K562 (cell line): ENCODE measurements around the gene GPN3. TPM values are rescaled to one million over a fixed set of nuclear protein-coding genes. Genes with fewer than 3 reads are reported as not detected.

Experiments
- BRCA1 ChIP-seq, 2 experiments: fragments of 450-650 bp in 1 of 2; sonication (generic) in 1 of 2; formaldehyde crosslinking in 1 of 2; IDR thresholded peaks; 2 replicates each; pipeline versions ENCODE4 v1.5.0 to v1.6.1; 2017 to 2020; ENCODE audit warnings: mild to moderate bottlenecking in 1 of 2, missing genetic modification reagents in 1 of 2
- EP400 ChIP-seq: fragments of 450-650 bp; IDR thresholded peaks from 2 replicates; pipeline ENCODE4 v1.6.1; 2017; ENCODE audit warnings: antibody characterized with exemption, mild to moderate bottlenecking, moderate library complexity
- HLTF ChIP-seq: fragments of 450-650 bp; IDR thresholded peaks from 2 replicates; pipeline ENCODE4 v1.6.1; 2016
- KDM1A ChIP-seq, 2 experiments: fragments of 450-650 bp; IDR thresholded peaks; 2 replicates each; pipeline ENCODE4 v1.6.1; 2016; ENCODE audit warnings: mild to moderate bottlenecking in 2 of 2
- L3MBTL2 ChIP-seq: fragments of 450-650 bp; IDR thresholded peaks from 2 replicates; pipeline ENCODE4 v1.6.1; 2016; ENCODE audit warnings: mild to moderate bottlenecking, moderate library complexity
- MEIS2 ChIP-seq: fragments of 450-650 bp; IDR thresholded peaks from 2 replicates; pipeline ENCODE4 v1.6.1; 2014; ENCODE audit warnings: mild to moderate bottlenecking; ENCODE audit not compliant: partially characterized antibody
- RFX5 ChIP-seq: IDR thresholded peaks from 2 replicates; pipeline ENCODE4 v1.6.1; 2011; ENCODE audit warnings: low read depth, mild to moderate bottlenecking, improper control_type of control experiment, low read length
- ZKSCAN3 ChIP-seq: fragments of 250-450 bp; sonication (Bioruptor Pico); IDR thresholded peaks from 2 replicates; pipeline ENCODE4 v1.4.0; 2020
- ZNF76 ChIP-seq: fragments of 250-450 bp; sonication (Bioruptor Pico); IDR thresholded peaks from 2 replicates; pipeline ENCODE4 v1.4.0; 2020; ENCODE audit warnings: mild to moderate bottlenecking, moderate library complexity, borderline replicate concordance
- polyA plus RNA-seq, 8 experiments: library from polyadenylated mRNA; depleted of rRNA in 4 of 8; stranded (reverse) in 5 of 8; unstranded in 3 of 8; fragments of >200 nt; fragmentation: Nextera tagmentation in 2 of 8; fragmentation: Illumina TruSeq in 1 of 8; extraction: Ambion mirVana in 2 of 8; extraction: Trizol in 1 of 8; gene quantifications; 2 replicates each; pipeline versions ENCODE4 v1.2.1 to v1.2.3, GENCODE V29; 2011 to 2014; ENCODE audit warnings: inconsistent platforms in 1 of 8, missing spikeins in 1 of 8
- total RNA-seq, 7 experiments: library from RNA; depleted of rRNA in 6 of 7; stranded (reverse); fragments of >200 nt in 6 of 7; fragmentation: Illumina TruSeq in 2 of 7; extraction: Trizol in 2 of 7; gene quantifications; 2 replicates each; pipeline versions ENCODE4 v1.2.1 to v1.2.3, GENCODE V29; 2011 to 2021; ENCODE audit warnings: low replicate concordance in 1 of 7
- TF ChIP-seq, protein P1 (sequence below), 2 experiments: IDR thresholded peaks in 1 of 2; conservative IDR thresholded peaks in 1 of 2; 2 replicates each; pipeline ENCODE4 v1.6.1; 2016; ENCODE audit warnings: low read depth in 2 of 2, mild to moderate bottlenecking in 1 of 2, missing compliant biosample characterization in 1 of 2, missing genetic modification characterization in 1 of 2, moderate library complexity in 1 of 2
- TF ChIP-seq, protein P2 (sequence below): fragments of 450-650 bp; IDR thresholded peaks from 2 replicates; pipeline ENCODE4 v1.6.1; 2016; ENCODE audit warnings: borderline replicate concordance
- TF ChIP-seq, protein P3 (sequence below): fragments of 450-650 bp; conservative IDR thresholded peaks from 2 replicates; pipeline ENCODE4 v1.6.1; 2016; ENCODE audit warnings: missing genetic modification characterization, low read depth, mild to moderate bottlenecking, missing compliant biosample characterization, moderate library complexity
- TF ChIP-seq, protein P4 (sequence below), 2 experiments: fragments of 450-650 bp; IDR thresholded peaks; 2 replicates each; pipeline ENCODE4 v1.6.1; 2016
- TF ChIP-seq, protein P5 (sequence below), 2 experiments: fragments of 450-650 bp; conservative IDR thresholded peaks; 2 replicates each; pipeline ENCODE4 v1.6.1; 2017; ENCODE audit warnings: mild to moderate bottlenecking in 2 of 2, moderate library complexity in 2 of 2
- TF ChIP-seq, protein P6 (sequence below): fragments of 250-450 bp; sonication (Bioruptor Pico); IDR thresholded peaks from 2 replicates; pipeline ENCODE4 v1.5.0; 2020; ENCODE audit warnings: mild to moderate bottlenecking

The GPN3 gene
- total and polyA plus RNA-seq, 9 of the 15 experiments (the other 6 are each of a cell fraction or from before 2014, with no cell fraction given): 35.8 to 123 (median 64.2) TPM

DNA sequence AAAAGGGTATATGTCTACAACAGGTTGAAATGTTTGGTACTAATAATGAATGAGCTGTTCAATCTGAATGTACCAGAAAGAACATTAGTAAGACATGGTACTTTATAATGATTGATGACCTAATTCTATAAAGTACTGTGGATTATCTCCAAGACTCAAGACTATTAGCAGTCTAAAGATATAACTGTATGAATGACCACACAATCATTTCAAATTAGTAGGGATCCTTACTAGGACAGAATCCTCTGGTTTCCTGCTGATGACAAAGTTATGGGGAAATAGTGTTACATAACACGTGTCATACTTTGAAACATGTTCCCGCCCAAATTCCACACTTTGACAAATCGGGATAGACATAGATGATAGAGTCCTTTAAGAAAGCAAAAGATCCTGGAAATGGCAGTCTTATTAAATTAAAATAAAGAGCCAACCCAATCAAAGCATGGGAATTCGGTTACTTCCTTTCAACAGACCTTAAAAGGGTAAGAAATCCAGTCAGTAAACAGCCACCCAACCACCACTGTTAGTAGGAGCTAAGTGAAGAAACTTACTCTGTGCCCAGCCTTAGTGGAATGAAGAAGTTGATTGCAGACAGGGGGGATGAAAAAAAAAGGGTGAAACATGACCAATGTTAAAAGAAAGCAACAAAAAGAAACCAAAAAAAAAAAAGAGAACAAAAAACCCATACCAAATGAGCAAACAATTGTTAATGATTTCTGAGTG is 31.1 kb upstream of the GPN3 start (continued):
- TF ChIP-seq, protein P1, sequence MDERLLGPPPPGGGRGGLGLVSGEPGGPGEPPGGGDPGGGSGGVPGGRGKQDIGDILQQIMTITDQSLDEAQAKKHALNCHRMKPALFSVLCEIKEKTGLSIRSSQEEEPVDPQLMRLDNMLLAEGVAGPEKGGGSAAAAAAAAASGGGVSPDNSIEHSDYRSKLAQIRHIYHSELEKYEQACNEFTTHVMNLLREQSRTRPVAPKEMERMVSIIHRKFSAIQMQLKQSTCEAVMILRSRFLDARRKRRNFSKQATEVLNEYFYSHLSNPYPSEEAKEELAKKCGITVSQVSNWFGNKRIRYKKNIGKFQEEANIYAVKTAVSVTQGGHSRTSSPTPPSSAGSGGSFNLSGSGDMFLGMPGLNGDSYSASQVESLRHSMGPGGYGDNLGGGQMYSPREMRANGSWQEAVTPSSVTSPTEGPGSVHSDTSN (CRISPR knock-in tag; IDR thresholded peaks at IDR 0.05; ENCODE audit: low read depth): no peak
- TF ChIP-seq, protein P1 (tag; conservative IDR thresholded peaks at IDR 0.05; ENCODE audit: low read depth): peak; percentile 51
- TF ChIP-seq HLTF: 0 out of 2 replicates have a peak, but pooled peaks have one; percentile 41
- peak; percentile 88 for TF ChIP-seq L3MBTL2
- 0 out of 4 replicates have a peak, but pooled peaks of 1 of the 2 experiments have one; percentile 8 for TF ChIP-seq KDM1A (IDR thresholded peaks at IDR 0.05)
- no peak for TF ChIP-seq BRCA1 (IDR thresholded peaks at IDR 0.05)
- no peak for TF ChIP-seq BRCA1 (CRISPR knock-in tag; IDR thresholded peaks at IDR 0.05)
- peak; percentile 20; the same call in 1 of the 2 replicates for TF ChIP-seq EP400
- TF ChIP-seq, protein P2, sequence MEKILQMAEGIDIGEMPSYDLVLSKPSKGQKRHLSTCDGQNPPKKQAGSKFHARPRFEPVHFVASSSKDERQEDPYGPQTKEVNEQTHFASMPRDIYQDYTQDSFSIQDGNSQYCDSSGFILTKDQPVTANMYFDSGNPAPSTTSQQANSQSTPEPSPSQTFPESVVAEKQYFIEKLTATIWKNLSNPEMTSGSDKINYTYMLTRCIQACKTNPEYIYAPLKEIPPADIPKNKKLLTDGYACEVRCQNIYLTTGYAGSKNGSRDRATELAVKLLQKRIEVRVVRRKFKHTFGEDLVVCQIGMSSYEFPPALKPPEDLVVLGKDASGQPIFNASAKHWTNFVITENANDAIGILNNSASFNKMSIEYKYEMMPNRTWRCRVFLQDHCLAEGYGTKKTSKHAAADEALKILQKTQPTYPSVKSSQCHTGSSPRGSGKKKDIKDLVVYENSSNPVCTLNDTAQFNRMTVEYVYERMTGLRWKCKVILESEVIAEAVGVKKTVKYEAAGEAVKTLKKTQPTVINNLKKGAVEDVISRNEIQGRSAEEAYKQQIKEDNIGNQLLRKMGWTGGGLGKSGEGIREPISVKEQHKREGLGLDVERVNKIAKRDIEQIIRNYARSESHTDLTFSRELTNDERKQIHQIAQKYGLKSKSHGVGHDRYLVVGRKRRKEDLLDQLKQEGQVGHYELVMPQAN: no peak
- peak; percentile 59 for TF ChIP-seq MEIS2
- TF ChIP-seq, protein P3, sequence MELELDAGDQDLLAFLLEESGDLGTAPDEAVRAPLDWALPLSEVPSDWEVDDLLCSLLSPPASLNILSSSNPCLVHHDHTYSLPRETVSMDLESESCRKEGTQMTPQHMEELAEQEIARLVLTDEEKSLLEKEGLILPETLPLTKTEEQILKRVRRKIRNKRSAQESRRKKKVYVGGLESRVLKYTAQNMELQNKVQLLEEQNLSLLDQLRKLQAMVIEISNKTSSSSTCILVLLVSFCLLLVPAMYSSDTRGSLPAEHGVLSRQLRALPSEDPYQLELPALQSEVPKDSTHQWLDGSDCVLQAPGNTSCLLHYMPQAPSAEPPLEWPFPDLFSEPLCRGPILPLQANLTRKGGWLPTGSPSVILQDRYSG: 0 out of 2 replicates have a peak, but pooled peaks have one; percentile 27
- TF ChIP-seq, protein P4, sequence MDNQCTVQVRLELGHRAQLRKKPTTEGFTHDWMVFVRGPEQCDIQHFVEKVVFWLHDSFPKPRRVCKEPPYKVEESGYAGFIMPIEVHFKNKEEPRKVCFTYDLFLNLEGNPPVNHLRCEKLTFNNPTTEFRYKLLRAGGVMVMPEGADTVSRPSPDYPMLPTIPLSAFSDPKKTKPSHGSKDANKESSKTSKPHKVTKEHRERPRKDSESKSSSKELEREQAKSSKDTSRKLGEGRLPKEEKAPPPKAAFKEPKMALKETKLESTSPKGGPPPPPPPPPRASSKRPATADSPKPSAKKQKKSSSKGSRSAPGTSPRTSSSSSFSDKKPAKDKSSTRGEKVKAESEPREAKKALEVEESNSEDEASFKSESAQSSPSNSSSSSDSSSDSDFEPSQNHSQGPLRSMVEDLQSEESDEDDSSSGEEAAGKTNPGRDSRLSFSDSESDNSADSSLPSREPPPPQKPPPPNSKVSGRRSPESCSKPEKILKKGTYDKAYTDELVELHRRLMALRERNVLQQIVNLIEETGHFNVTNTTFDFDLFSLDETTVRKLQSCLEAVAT (IDR thresholded peaks at IDR 0.05): 0 out of 4 replicates have a peak, but pooled peaks of 1 of the 2 experiments have one; percentile 17
- TF ChIP-seq ZKSCAN3 (CRISPR knock-in tag): no peak
- TF ChIP-seq RFX5: no peak
- TF ChIP-seq, protein P5, sequence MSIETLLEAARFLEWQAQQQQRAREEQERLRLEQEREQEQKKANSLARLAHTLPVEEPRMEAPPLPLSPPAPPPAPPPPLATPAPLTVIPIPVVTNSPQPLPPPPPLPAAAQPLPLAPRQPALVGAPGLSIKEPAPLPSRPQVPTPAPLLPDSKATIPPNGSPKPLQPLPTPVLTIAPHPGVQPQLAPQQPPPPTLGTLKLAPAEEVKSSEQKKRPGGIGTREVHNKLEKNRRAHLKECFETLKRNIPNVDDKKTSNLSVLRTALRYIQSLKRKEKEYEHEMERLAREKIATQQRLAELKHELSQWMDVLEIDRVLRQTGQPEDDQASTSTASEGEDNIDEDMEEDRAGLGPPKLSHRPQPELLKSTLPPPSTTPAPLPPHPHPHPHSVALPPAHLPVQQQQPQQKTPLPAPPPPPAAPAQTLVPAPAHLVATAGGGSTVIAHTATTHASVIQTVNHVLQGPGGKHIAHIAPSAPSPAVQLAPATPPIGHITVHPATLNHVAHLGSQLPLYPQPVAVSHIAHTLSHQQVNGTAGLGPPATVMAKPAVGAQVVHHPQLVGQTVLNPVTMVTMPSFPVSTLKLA (conservative IDR thresholded peaks at IDR 0.05): peak in 1 of 2 experiments; percentile 20; a peak in 1 of 4 replicates
- TF ChIP-seq, protein P6, sequence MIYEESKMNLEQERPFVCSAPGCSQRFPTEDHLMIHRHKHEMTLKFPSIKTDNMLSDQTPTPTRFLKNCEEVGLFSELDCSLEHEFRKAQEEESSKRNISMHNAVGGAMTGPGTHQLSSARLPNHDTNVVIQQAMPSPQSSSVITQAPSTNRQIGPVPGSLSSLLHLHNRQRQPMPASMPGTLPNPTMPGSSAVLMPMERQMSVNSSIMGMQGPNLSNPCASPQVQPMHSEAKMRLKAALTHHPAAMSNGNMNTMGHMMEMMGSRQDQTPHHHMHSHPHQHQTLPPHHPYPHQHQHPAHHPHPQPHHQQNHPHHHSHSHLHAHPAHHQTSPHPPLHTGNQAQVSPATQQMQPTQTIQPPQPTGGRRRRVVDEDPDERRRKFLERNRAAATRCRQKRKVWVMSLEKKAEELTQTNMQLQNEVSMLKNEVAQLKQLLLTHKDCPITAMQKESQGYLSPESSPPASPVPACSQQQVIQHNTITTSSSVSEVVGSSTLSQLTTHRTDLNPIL (CRISPR knock-in tag): no peak
- TF ChIP-seq ZNF76: no peak
